HG03565 (cell line): Measurements from ENCODE around the gene CITED1.

ENCODE experiments used
- ATAC-seq: cut with Tn5 transposase; IDR thresholded peaks from one replicate; pipeline ENCODE4 v1.9.1; 2021; ENCODE audit warnings: mild to moderate bottlenecking, moderate library complexity; ENCODE audit not compliant: unreplicated experiment

Gene CITED1

DNA sequence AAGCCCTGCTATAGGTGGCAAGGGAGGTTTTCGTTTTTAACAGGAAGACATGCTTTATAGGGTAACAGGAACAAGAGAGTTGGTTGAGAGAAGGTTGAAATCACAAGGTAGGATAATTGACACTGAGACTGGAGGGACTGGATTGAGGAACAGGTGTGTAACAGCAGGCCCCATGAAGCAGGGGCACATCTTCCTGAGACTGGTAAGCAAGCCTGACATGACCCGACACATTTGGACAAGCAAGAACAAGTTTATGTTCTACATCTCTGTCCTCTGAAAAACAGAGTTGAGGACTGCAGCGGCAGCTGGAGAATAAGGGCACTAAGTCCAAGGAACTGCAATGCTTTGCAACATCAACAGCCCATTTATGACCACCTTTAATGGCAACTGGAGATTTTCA, 33.9 kb downstream of the CITED1 start:
- ATAC-seq = no peak

DNA sequence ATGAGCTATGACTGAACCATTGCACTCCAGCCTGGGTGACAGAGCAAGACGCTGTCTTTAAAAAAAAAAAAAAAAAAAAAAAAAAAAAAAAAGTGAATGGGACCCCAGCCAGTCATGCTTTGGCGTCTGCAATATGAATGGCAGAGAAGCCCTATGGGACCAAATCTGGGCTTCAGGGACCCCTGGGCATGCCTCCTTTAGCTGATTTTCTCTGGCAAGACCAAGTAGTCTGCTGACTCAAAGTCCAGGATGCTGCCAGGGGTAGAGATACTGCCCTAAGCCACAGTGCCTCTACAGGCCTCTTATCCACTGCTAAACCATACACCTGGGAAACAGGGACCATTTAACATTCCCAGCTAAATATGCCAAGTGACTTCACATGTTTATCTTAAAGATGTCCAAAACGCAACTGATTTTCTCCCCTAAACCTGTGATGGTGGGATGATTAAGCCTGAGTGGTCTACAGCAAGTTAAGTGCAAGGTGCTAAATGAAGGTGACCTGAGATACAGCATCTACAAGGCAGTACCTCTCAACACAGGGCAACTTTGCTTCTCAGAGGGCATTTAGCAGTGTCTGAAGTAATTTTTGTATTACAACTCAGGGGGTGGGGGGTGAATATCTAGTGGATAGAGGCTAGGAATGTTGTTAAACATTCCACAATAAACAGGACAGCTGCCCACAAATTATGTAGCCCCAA, 34.5 kb downstream of the CITED1 start:
- ATAC-seq = no peak

DNA sequence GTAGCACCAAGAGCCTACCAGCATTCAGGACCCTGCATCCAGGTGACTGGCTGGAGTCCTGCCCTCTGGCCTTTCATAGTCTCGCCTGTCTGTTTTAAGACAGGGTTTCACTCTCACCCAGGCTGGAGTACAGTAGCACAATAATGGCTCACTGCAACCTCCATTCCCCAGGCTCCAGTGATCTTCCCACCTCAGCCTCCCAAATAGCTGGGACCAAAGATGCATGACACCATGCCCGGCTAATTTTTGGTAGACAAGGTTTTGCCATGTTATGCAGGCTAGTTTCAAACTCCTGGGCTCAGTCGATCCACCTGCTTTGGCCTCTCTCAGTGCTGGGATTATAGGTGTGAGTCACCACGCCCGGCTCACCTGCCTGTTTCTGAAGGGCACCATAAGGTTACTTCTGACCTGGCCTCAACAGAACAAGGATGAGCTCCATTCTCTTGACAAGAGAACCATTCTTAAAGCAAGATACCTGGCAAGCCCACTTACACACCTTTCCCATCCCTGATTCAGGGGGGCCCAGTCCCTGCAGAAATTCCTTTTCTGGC, 35.3 kb downstream of the CITED1 start:
- no peak for ATAC-seq

DNA sequence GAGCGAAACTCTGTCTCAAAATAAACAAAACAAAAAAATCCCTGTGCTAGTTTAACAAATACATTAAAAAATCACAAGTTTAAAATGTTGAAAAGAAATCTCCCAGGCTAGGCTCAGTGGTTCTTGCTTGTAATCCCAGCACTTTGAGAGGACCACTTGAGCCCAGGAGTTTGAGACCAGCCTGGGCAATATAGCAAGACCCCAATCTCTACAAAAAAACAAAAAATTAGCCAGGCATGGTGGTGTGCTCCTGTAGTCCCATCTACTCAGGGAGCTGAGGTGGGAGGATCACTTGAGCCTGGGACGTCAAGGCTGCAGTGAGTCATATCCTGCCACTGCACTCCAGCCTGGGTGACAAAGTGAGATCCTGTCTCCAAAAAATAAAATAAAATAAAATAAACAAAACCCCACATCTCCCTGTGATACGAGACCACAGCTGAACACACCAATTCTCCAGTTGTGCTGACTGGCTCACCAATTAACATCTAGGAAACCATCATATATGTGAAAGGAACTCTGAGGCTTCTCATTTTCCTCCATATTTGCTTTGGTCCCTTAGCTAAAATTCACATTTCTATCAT, 36.0 kb downstream of the CITED1 start:
- ATAC-seq = no peak

DNA sequence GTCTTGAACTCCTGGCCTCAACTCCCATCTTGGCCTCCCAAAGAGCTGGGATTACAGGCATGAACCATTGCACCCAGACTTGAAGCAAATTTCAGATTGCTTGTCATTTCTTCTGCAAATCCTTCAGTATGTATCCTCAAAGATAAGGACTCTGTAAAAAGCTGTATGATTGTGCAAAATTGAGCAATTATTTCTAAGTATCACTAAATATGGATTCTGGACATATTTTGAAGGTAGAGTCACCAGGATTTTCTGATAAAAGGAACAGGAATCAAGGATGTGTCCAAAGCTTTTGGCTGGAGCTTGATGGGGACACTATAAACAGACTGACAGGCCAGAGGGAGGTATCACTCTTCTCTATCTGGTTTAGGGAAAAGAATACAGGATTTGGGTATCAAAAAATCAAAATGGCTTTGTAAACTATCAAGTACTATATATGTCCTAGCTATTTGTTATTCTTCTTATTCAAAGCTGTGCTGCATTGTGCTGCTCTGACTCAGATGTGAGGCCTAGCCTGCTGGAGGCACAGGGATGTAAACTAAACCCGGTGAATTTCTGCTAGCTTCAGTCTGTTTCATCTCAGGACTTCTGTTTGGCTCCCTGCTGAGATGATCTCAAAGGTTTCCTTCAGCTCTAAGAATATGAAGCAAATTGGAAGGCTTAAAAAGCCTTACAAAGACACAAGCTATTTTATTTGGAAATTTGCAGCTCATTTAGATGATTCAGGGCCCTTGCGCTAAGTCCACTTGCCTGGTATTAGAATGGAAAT, 36.9 kb downstream of the CITED1 start:
- ATAC-seq = no peak

DNA sequence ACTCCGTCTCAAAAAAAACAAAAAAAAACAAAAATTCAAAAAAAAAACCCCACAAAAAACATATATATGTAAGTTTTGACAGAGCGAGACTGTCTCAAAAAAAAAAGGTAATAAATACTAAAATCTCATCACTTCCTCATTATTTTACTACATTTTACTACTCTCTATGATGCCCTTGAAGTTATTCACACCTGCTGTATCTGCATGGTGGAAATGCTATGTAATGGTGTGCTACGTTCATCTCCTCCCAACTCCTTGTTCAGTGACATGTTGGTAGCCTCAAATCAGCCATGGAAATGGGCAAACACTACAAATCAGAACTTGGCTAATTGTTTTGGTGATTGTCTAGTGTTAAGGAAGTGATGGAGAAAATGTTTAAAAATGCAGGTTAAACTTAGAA, 40.5 kb downstream of the CITED1 start:
- ATAC-seq = no peak

DNA sequence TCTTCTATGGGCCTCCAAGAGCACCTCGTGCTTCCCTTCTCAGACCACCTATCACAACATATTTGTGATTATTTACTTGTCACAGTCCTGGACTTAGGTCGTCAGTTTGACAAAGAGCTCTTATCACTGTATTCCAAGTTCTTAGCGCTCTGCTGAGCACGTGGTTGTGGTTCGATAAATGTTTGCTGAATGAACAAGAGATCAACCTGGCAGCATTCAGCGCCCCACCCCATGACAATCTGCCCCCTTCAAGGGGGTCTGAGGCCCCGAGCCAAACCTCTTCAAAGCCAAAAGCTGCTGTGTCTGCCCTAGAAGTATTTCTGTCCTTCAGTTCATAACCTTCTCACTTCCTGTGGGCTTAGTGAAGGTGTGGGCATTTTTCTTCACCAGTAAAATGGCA, 43.6 kb downstream of the CITED1 start:
- ATAC-seq = no peak

DNA sequence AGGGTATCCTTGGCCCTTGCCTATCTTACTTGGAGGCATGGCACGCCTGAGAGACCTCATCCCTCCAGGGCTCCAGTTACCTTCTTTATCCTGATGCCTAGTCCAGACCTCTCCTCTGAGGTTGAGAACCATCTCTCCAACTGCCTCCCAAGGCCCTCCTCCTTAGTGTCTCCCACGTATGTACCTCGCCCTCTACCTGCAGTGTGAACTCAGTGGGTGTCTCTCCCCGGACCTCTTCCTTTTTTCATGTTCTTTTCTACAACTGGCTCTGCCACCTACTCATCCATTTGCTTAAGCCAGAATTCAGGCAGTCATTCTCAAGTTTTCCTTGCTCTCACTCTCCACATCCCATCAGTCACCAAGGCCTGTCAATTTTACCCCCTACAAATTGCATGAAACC, 45.3 kb downstream of the CITED1 start:
- no peak for ATAC-seq

DNA sequence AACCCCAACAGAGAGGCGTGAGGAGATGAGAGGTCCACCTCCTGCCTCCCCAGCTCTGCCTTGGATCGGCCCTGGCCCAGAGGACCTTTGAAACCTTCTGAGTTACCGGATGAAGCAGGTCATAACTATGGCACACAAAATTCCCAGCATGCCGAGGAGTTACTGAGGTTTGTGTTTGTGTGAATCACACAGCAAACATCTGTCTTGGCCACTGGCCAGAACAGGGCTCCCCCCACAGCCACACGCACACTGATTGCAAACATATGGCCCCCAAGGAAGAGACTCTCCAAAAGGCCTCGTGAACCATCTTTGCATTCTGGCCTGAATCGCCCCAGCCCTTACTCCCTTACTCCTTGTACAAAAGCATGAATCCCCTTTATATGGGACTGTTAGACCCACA, 47.5 kb downstream of the CITED1 start:
- no peak for ATAC-seq

DNA sequence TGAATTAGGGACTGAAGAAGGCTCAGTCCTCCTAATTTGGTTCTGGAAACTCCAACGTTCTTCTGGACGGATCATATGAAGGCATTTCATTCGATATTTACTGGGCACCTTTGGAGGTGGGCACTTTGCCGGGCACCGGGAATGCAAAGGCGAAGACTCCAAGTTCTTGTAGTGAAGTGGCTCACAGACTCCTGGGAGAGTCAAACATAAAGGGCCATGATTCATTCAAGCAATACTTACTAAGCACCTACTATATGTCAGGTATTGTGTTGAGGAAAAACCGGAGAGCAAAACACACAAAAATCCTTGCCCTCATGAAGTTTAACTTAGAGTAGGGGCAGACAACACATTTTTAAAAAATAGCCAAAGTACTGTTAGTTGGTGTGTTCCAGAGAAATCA, 49.9 kb downstream of the CITED1 start:
- ATAC-seq = no peak

DNA sequence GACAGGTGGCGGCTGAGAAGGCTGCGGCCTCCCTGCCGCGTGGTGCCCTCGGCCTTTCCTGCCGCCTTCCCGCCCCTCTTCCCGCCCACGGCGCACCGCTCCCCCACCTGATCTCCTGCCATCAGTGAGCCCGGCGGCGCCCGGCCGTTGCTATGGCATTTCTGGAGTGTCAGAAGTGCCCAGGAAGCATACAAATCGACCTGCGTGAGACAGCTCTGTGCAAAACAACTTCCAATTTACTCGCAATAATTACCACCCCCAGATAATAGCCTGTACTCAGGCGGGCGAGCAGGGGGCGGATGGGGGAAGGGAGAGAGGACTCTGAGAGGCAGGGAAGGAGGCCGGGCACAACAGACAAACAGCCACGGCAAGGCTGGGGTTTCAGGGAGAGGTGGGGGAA, 50.3 kb downstream of the CITED1 start:
- no peak for ATAC-seq

DNA sequence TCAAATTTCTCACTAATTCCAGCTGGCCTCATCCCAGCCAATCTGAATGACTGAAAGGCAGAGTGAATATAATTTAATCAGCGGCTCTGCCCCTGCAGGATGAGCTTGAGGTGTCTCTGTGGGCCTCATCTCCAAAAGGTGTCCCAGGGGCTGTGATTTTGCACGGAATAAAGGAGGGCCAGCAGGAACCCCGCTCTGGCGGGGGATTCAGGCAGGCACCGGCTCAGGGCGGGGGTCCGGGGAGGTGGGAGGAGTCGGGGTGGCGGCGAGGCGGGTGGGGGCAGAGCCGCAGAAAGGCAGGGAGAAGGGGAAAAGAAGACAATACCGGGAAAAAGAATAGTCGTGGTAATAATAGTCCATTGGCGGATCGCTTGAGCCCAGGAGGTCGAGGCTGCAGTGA, 50.9 kb downstream of the CITED1 start:
- no peak for ATAC-seq

DNA sequence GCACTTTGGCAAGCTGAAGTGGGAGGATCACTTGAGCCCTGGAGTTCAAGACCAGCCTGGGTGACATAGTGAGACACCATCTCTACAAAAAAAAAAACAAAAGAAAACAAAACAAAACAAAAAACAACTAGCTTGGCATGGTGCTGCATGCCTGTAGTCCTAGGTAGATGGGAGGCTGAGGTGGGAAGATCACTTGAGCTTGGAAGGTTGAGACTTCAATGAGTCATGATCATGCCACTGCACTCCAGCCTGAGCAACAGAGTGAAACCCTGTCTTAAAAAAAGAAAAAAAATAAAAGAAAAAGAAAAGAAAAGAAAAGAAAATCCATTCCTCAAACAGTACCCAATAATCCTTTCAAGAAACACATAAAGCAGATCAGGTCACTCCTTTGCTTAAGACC, 52.0 kb downstream of the CITED1 start:
- no peak for ATAC-seq
